GF-D8 (cell line): ENCODE results near the gene ZNF526.

Experiments used
- DNase-seq: peaks from one replicate; lab custom pipeline; 2025; lab: John Stamatoyannopoulos, UW

Gene ZNF526

DNA sequence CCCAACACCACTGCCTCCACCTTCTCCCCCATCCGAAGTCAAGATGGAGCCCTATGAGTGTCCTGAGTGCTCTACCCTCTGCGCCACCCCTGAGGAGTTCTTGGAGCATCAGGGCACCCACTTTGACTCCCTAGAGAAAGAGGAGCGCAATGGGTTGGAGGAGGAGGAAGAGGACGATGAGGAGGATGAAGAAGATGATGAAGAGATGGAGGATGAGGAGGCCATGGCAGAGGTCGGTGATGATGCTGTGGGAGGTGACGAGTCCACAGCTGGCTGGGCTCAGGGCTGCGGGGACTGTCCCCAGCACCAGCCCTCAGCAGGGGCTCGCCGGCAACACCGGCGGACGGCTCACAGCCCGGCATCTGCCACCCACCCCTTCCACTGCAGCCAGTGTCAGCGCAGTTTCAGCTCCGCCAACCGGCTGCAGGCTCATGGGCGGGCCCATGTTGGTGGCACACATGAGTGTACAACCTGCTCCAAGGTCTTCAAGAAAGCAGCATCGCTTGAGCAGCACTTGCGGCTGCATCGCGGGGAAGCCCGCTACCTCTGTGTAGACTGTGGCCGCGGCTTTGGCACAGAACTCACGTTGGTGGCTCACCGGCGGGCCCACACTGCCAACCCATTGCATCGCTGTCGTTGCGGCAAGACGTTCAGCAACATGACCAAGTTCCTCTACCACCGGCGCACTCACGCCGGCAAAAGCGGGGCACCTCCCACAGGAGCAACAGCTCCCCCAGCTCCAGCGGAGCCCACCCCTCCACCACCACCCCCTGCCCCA is 5.0 kb downstream of the ZNF526 start:
- DNase-seq = no peak

DNA sequence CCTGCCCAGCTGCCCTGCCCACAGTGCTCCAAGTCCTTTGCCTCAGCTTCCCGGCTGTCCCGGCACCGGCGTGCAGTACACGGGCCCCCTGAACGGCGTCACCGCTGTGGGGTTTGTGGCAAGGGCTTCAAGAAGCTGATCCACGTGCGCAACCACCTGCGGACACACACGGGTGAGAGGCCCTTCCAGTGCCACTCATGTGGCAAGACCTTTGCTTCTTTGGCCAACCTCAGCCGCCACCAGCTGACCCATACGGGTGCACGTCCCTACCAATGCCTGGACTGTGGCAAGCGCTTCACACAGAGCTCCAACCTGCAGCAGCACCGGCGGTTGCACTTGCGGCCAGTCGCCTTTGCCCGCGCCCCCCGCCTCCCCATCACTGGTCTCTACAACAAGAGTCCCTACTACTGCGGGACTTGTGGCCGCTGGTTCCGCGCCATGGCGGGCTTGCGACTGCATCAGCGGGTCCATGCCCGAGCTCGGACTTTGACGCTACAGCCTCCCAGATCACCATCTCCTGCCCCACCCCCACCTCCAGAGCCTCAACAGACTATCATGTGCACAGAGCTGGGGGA is 5.7 kb downstream of the ZNF526 start:
- DNase-seq = no peak

DNA sequence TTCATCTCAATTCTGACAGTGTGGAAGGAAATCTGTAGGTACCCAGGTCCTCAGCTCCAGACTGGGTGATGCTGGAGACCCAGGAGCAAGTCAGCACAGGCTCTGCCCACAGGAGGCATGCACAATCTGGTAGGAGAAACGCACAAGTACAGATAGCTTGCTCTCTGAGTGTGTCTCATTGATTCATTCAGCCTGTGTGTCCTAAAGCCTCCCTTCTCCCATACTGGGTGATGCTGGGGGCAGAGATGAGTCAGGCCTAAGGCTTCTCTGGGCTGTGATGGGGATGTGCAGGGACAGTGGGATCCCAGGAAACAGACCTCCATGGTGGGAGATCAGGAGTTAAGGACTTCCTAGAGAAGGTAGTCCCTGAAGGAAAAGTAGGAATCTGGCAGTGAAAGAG is 6.8 kb downstream of the ZNF526 start:
- DNase-seq = no peak

- no peak for DNase-seq
Observed at GRCh38 chr19:42228641-42229040, 8.5 kb downstream of the ZNF526 start.

DNA sequence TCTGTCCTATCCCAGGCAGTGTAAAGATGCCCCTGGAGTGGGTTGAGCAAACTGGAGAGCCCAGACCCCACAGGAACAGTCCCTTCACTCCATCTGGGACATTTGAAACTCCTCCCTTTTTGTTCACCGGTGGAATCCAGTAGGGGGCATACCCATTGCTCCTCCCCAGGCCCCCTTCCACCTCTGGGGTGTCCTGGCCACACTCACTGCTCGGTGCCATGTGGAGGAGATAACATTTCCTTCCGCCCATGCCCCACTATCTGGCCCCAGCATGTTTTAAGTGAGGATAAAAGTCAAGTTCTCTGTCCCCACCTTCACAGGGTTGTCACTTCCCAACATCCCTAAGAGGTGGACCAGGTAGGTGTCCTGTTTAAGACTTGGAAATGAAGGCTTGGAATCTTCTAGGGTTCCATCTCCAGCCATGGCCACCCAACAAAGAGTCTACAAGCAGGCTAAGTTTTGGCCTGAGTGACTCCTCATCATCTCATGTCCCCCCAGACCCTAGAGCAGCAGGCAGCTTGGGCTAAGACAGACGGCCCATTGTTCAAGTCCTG is 9.3 kb downstream of the ZNF526 start:
- DNase-seq = no peak

DNA sequence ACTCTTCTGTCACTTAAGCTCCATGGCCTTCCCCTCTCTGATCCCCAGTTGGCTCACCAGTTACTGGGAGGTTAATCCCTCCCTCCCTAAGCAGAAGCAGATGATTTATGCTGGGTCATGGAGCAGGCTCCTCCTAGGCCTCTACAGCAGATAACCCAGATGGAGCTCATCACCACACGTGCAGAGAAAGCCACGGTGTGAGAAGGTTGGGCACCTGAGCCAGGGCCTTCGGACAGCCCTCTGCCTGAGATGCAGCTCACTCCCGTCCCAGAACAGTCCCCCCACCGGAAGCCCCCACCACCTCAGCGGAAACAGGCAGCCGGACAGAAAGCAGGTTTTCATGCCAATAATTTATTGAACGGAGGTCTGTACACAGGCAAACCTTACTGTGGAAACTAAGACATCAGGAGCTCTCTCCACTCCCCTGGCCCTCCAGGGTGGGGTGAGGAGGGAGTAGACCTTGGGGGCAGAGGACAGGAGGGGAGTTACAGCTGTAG is 9.8 kb downstream of the ZNF526 start:
- DNase-seq = no peak

DNA sequence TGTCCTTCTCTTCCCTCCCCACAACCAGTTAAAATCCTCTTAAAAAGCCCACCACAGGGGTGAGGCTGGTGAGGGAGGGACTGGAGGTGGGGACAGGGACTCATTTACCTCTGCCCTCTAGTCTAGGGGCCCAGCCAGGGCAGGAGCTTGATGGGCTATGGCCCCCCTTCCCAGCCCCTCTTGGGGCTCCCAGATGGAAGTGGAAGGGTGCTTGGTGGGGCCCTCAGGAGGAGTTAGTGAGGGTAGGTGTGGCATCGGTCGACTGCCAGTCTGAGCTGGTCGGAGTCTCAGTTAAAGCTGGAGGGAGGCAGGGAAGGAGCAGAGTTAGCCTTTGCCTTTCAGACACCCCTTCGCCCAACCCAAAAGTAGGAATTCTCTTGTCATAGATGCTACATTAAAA is 10.5 kb downstream of the ZNF526 start:
- no peak for DNase-seq

- no peak for DNase-seq
Observed at GRCh38 chr19:42232435-42232834, 12.3 kb downstream of the ZNF526 start.

DNA sequence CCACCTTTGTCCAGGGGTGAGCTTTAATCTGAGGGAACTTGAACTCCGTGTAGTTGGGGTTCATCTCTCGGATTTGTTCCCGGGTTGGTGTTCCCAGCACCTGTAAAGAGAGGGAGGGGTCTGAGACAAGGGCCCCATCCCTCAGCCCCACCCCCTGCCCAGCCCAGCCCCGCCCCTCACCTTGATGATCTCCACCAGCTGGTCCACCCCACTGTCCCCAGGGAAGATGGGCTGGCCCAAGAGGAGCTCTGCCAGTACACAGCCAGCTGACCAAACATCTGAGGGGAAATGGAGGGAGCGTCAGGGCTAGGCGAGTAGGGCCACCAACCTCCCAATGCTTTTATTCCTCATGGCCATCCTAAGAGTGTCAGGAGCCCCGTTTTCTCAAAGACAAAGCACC is 13.0 kb downstream of the ZNF526 start:
- DNase-seq = no peak

DNA sequence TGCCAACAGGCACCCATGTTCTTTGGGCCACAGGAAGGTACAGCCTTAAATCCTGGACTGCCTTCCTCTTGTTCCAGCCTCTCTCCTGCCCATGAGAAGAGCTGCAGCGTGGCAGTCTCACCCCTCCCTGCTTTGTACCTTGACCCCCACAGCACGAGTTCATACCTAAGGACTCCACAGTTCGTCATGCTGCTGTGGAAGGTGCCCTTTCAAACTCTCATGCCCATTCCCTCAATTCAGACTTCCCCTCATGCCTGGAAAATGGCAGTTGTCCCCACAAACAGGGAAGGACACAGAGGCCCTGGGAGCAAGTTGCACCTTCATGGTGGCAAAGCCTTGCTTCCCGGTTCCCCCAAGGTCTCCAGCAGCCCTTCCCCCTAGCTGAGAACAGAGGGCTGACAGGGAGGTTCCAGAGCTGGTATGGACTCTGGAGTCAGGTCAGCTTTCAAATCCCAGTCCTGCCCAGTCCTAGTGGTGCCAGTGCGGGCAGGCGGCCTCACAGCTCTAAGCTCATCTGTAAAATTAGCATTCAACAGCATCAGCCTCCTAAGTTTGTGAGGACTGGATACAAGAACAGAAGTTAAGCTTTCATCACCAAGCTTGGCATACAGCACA is 13.7 kb downstream of the ZNF526 start:
- DNase-seq = no peak

DNA sequence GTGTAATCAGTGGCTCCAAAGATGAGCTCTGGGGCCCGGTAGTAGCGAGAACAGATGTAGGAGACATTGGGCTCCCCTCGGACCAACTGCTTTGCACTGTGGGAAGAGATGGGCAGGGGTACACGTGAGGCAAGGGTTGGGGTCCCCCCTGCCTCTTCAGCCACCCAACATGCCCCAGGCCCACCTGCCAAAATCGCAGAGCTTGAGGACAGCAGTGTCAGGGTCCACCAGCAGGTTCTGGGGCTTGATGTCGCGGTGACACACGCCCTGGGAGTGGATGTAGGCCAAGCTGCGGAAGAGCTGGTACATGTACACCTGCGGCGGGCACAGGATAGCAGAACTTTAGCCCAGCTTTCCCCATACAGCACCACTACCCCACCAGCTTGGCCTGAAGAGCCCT is 14.3 kb downstream of the ZNF526 start:
- no peak for DNase-seq

- DNase-seq = no peak
Observed at GRCh38 chr19:42235181-42235580, 15.1 kb downstream of the ZNF526 start.

GRCh38 chr19:42239544-42240220 is 19.6 kb downstream of the ZNF526 start:
- DNase-seq = no peak

DNA sequence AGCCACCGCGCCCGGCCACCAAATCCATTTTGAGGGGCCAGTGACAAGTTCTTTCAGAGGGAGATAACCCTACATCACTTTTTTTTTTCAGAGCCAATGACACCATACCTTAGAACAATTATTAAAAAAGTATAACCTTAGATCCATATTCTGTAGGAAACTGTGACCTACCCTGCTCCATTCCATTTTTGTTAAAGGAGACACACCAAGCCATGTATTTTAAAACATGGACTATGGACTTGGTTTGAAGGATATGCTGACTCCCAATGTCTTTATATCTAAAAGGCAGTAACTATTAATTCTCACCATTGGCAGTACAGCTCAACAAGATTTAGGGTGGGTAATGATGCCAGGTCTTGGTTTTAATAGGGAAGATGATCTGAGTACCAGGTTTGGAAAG is 21.2 kb downstream of the ZNF526 start:
- DNase-seq = no peak

DNA sequence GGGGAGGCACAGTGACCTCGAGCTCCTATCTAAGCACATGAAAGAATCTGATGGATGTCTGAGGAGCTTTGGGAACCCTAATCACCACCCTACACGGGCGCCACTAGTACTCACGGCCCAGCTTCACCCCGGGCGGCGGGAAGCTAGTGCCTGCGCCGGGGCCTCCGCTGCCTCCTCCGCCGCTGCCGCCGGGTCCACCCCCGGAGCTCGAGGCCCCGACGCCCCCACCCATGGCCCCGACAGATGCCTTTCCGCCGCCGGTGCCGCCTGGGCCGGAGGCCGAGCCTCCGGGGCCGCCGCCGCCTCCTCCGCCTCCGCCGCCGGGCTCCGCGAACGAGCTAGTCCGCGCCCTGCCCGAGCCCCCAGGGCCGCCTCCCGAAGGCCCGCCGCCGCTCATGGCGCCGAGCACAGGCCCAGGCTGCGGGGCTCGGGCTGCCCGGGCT is 22.0 kb downstream of the ZNF526 start:
- DNase-seq = no peak

DNA sequence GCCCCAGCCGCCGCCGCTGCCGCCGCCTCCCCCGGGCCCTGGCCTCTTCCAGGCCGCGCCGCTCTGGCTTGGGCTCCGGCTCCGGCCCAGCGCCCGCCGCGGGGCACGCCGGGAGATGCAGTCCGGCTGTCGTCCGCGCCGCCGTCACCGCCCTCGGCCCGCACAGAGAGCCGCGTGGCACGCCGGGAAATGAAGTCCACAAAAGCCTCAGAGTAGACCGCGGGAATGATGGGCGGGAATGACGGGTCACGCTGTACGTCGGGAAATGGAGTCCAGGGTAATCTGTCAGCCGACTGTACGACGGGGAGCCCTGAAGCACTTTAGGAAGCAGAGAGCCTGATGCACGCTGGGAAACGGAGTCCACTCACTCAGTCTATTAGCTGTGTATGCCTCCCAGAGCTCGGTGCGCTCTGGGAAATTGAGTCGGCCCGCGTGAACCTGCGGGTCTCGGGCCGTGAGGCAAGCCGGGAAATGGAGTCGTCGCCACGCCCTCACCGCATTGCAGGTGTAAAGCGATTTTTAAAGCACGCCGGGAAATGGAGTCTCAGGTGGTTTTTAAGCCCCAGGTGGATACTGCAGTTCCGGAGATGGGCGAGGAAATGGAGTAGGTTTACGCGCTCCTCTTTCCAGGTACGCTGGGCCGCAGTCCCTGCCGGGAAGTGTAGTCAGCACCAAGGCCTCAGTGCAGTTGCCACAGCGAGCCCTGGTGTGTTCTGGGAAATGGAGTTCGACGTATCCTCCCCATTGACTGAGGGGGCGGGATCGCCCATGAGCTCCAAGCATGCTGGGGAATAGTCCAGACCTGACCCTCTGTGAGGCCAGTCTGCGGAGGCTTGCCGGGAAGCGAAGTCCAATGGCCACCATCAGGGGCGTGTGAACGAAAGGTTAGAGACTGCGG is 22.6 kb downstream of the ZNF526 start, which contains the start of gene GSK3A:
GSK3A (minus strand) TSS at position 91 of the 898 bp plus-strand sequence. CDS start 137 bp downstream, outside the sequence.
- DNase-seq = peak; percentile 95

- peak; percentile 83 for DNase-seq
Observed at GRCh38 chr19:42244347-42245220, 24.5 kb downstream of the ZNF526 start.

- no peak for DNase-seq
Observed at GRCh38 chr19:42245231-42245630, 25.1 kb downstream of the ZNF526 start.

GRCh38 chr19:42246143-42246921 is 26.2 kb downstream of the ZNF526 start:
- DNase-seq = no peak
